Spleen (tissue), 11 donors: ENCODE results near the gene TOMM40L. TPM values are rescaled to one million over a fixed set of nuclear protein-coding genes. Genes with fewer than 3 reads are reported as not detected.

Experiments used
- DNase-seq: peaks from one replicate; pipeline ENCODE4 v3.0.0-alpha.2; 2020
- H3K27ac ChIP-seq, 8 donors: fragments of 200-600 bp; sonication (generic) in 7 of 8; 1 replicate in 4 of 8; 2 replicates in 4 of 8; pipeline versions ENCODE4 v1.5.0 to v1.8.0; 2016 to 2021; ENCODE audit warnings: inconsistent platforms in 4 of 8, mild to moderate bottlenecking in 4 of 8, moderate library complexity in 1 of 8
- H3K27me3 ChIP-seq, 7 donors: fragments of 200-600 bp; sonication (generic) in 6 of 7; replicated peaks in 1 of 7; 1 replicate in 4 of 7; 2 replicates in 3 of 7; pipeline versions ENCODE4 v1.5.0 to v1.8.0; 2016 to 2021; ENCODE audit warnings: inconsistent platforms in 3 of 7, mild to moderate bottlenecking in 1 of 7
- H3K36me3 ChIP-seq, 6 donors: fragments of 200-600 bp; sonication (generic) in 5 of 6; 1 replicate in 4 of 6; 2 replicates in 2 of 6; pipeline versions ENCODE4 v1.5.0 to v1.8.0; 2016 to 2021; ENCODE audit warnings: inconsistent platforms in 2 of 6
- H3K4me1 ChIP-seq, 6 donors: fragments of 200-600 bp; sonication (generic) in 5 of 6; 1 replicate in 3 of 6; 2 replicates in 3 of 6; pipeline versions ENCODE4 v1.5.0 to v1.8.0; 2016 to 2021; ENCODE audit warnings: inconsistent platforms in 3 of 6
- H3K4me3 ChIP-seq, 8 donors: fragments of 200-600 bp; sonication (generic) in 7 of 8; 1 replicate in 4 of 8; 2 replicates in 4 of 8; pipeline versions ENCODE4 v1.5.0 to v1.8.0; 2016 to 2021; ENCODE audit warnings: inconsistent platforms in 4 of 8, mild to moderate bottlenecking in 4 of 8, moderate library complexity in 2 of 8
- H3K9me3 ChIP-seq, 8 donors: fragments of 200-600 bp; sonication (generic) in 7 of 8; 1 replicate in 4 of 8; 2 replicates in 4 of 8; pipeline versions ENCODE4 v1.5.0 to v1.8.0; 2016 to 2021; ENCODE audit warnings: inconsistent platforms in 4 of 8
- CTCF ChIP-seq, 11 experiments: fragments of 200-600 bp in 7 of 11; fragments of 450-650 bp in 4 of 11; sonication (generic) in 4 of 11; IDR thresholded peaks in 8 of 11; conservative IDR thresholded peaks in 3 of 11; 1 replicate in 7 of 11; 2 replicates in 4 of 11; pipeline versions ENCODE4 v1.4.0 to v1.8.0; 2016 to 2021; ENCODE audit warnings: antibody characterized with exemption in 11 of 11, inconsistent platforms in 4 of 11, mild to moderate bottlenecking in 1 of 11
- POLR2A ChIP-seq, 3 donors: fragments of 450-650 bp; IDR thresholded peaks; one replicate each; pipeline ENCODE4 v1.5.1; 2017; ENCODE audit warnings: antibody characterized with exemption in 3 of 3, mild to moderate bottlenecking in 1 of 3
- POLR2AphosphoS5 ChIP-seq, 3 donors: sonication (generic); formaldehyde crosslinking; IDR thresholded peaks; one replicate each; pipeline ENCODE4 v1.5.1; 2017; ENCODE audit warnings: antibody characterized with exemption in 3 of 3
- whole genome bisulfite sequencing, 5 donors: extraction: QIAGEN DNeasy Blood & Tissue Kit in 3 of 5; methylation state at CpG; one replicate each; pipeline versions ENCODE4 v1.1.5 to v1.1.7; 2013 to 2018; 5-methylcytosine and 5-hydroxymethylcytosine counted together
- intact Hi-C: fragments of 100-400 bp; cut with DNase I; formaldehyde crosslinking; loops from one replicate; pipeline ENCODE4 v1.15.0; 2023; ENCODE audit warnings: low total_unique reads
- microRNA-seq, 3 donors: library from miRNA; unstranded; fragments of <30 nt; microRNA quantifications; one replicate each; pipeline versions ENCODE4 to v1.1.0, GENCODE V29; 2019 to 2020
- polyA plus RNA-seq, 3 donors: library from polyadenylated mRNA; stranded (reverse); fragments of 200-250 nt; gene quantifications; one replicate each; pipeline ENCODE4 v1.2.1, GENCODE V29; 2013
- total RNA-seq, 7 donors: library from RNA; depleted of rRNA in 3 of 7; stranded (reverse); fragments of >200 nt in 3 of 7; fragmentation: NEBNext Ultra II Directional in 4 of 7; extraction: Animal tissue kit (Norgen Biotek cat#: 25700) in 4 of 7; gene quantifications; one replicate each; pipeline versions ENCODE4 v1.1.0 to v1.2.1, GENCODE V29; 2016 to 2021
- donor health status: healthy with polysubstance abuse.
- donor health status: DM: no; HTN: no; CAD: no; lungs with moderate emphysema.
- donor health status: DM: no; HTN: no; CAD: no.
- donor health status: Bipolar disorder and iron deficiency.
- donor health status: healthy.
- donor health status: DM: no; HTN: no; CAD: no.
- donor health status: DM: yes; HTN: yes; CAD: no.

Gene TOMM40L
- total and polyA plus RNA-seq, 10 donors = 6.2 to 15.3 (median 9.5) TPM

- H3K9me3 ChIP-seq = no peaks in the 10 kb centered on the region
- no peak for DNase-seq
- intact Hi-C loops = no loop called here
Observed at GRCh38 chr1:161266836-161267235, 41.0 kb downstream of the TOMM40L start.

DNA sequence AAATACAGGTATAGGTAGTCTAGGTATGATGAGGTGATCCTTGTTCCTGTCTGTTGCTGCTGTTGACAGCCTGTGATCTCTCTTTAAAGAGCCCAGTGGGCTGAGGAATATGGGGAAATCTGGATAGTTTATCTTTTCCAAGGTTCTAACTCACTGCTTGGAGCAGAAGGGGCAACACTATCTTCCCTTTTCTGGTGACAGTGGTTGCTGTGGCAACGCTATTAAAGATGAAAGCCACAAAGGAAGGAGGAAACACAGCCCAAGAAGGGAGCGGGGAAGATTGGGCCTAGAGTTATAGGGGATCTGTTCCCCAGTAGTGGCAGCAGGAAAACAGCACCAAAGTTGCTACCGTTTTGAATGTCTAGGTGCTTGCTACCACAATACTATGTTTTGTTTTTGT lies 41.5 kb downstream of the TOMM40L start:
- no peak for DNase-seq
- no peak for TF ChIP-seq POLR2A (IDR thresholded peaks at IDR 0.05)
- no peak for TF ChIP-seq CTCF (IDR thresholded peaks at IDR 0.05 in 8 of 11, conservative IDR thresholded peaks at IDR 0.05 in 3 of 11)
- TF ChIP-seq POLR2AphosphoS5 (IDR thresholded peaks at IDR 0.05) = no peak
- peaks cover 0 to 26% (median 0%) of the 10 kb centered on the region in 7 donors for H3K27me3 ChIP-seq
- no peak overlapping the region for H3K4me3 ChIP-seq
- peaks cover 0 to 12% (median 0%) of the 10 kb centered on the region in 6 donors for H3K4me1 ChIP-seq
- no peak overlapping the region for H3K27ac ChIP-seq
- 17 to 36% (median 25%) methylated on average over 3 of the region's 3 CpGs for WGBS, 5 donors
- no peaks in the 10 kb centered on the region for H3K9me3 ChIP-seq
- intact Hi-C loops = no loop called here
- H3K36me3 ChIP-seq = no peaks in the 10 kb centered on the region

More at GRCh38 chr1:161266836-161267235, 41.0 kb downstream of the TOMM40L start:
- Histone ChIP-seq H3K4me3 (no peak overlapping the region), H3K4me1 (peaks cover 0 to 12% (median 0%) of the 10 kb centered on the region in 6 donors), H3K27me3 (peaks cover 0 to 26% (median 0%) of the 10 kb centered on the region in 7 donors), H3K27ac (no peak overlapping the region), H3K36me3 (no peaks in the 10 kb centered on the region)
- TF ChIP-seq POLR2AphosphoS5 (IDR thresholded peaks at IDR 0.05) = no peak
- no peak for TF ChIP-seq CTCF (IDR thresholded peaks at IDR 0.05 in 8 of 11, conservative IDR thresholded peaks at IDR 0.05 in 3 of 11)
- no peak for TF ChIP-seq POLR2A (IDR thresholded peaks at IDR 0.05)
- WGBS, 5 donors = 57 to 86% (median 79%) methylated on average over 2 of the region's 2 CpGs

DNA sequence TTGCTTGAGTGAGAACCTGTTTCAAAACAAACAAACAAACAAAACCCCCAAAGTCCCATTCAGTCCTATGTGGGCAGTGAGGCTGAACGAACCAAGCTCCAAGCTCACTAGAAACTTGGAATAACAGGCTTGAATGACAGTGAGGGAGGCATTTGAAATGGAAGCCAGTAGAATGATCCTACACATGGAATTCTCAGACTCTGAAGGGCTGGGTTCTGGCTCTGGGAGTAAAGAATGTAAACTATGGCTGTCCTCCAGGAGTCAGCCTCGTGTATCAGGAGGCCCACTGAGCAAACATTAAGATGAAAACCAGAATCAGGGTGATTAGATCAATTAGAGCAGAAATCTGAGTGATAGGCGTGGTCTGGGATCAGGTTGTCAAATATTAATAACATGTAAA lies 47.5 kb downstream of the TOMM40L start:
- 69 to 84% (median 78%) methylated on average over 3 of the region's 3 CpGs for WGBS, 5 donors
- intact Hi-C loops = no loop called here
- Histone ChIP-seq H3K4me3 (no peak overlapping the region), H3K36me3 (no peaks in the 10 kb centered on the region), H3K4me1 (no peaks in the 10 kb centered on the region), H3K27ac (no peak overlapping the region), H3K9me3 (no peaks in the 10 kb centered on the region), H3K27me3 (peaks cover 0 to 10% (median 0%) of the 10 kb centered on the region in 7 donors)
- no peak for TF ChIP-seq POLR2AphosphoS5 (IDR thresholded peaks at IDR 0.05)
- no peak for TF ChIP-seq CTCF (IDR thresholded peaks at IDR 0.05 in 8 of 11, conservative IDR thresholded peaks at IDR 0.05 in 3 of 11)
- TF ChIP-seq POLR2A (IDR thresholded peaks at IDR 0.05) = no peak
- no peak for DNase-seq

GRCh38 chr1:161274874-161275273 lies 49.0 kb downstream of the TOMM40L start:
- intact Hi-C loops = no loop called here

More at GRCh38 chr1:161274874-161275273, 49.0 kb downstream of the TOMM40L start:
- 68 to 82% (median 73%) methylated on average over 3 of the region's 3 CpGs for WGBS, 5 donors
- peaks cover 0 to 10% (median 0%) of the 10 kb centered on the region in 7 donors for H3K27me3 ChIP-seq
- no peaks in the 10 kb centered on the region for H3K4me1 ChIP-seq
- H3K9me3 ChIP-seq = no peaks in the 10 kb centered on the region
- H3K4me3 ChIP-seq = no peak overlapping the region
- TF ChIP-seq CTCF (IDR thresholded peaks at IDR 0.05 in 8 of 11, conservative IDR thresholded peaks at IDR 0.05 in 3 of 11) (no peak), POLR2AphosphoS5 (IDR thresholded peaks at IDR 0.05) (no peak), POLR2A (IDR thresholded peaks at IDR 0.05) (no peak)
- no peak overlapping the region for H3K27ac ChIP-seq
- H3K36me3 ChIP-seq = peaks cover 0 to 4% (median 0%) of the 10 kb centered on the region in 6 donors
- no peak for DNase-seq

Small RNAs within 50 kb of the gene (microRNA-seq; reads per million reads assigned to microRNA genes)
- 0.57 to 2.5 (median 1.4) reads per million in 3 donors for gene MIR5187

Other genes starting within 250 kb of the TOMM40L start
- gene F11R, start 204.9 kb upstream of the TOMM40L start, total RNA-seq = 10 to 100 TPM; 46.7 to 77.2 (median 56.8) TPM
- gene F11R, start 204.9 kb upstream of the TOMM40L start, polyA plus RNA-seq = 10 to 100 TPM in 1 of 3 donors, 1 to 10 TPM in 2; 6.4 to 16.5 (median 8.4) TPM
- 10 to 100 TPM; 24.3 to 31.9 (median 29.7) TPM for gene TSTD1, start 187.1 kb upstream of the TOMM40L start, total RNA-seq
- 100 to 1,000 TPM in 1 of 3 donors, 10 to 100 TPM in 2; 87.6 to 141 (median 94.2) TPM for gene TSTD1, start 187.1 kb upstream of the TOMM40L start, polyA plus RNA-seq
- gene USF1, start 180.1 kb upstream of the TOMM40L start, total RNA-seq = 100 to 1,000 TPM; 113 to 158 (median 123) TPM
- 100 to 1,000 TPM; 132 to 339 (median 228) TPM for gene USF1, start 180.1 kb upstream of the TOMM40L start, polyA plus RNA-seq
- 100 to 1,000 TPM; 103 to 145 (median 129) TPM for gene ARHGAP30, start 156.2 kb upstream of the TOMM40L start, total RNA-seq
- 10 to 100 TPM; 28.8 to 81.5 (median 31.1) TPM for gene ARHGAP30, start 156.2 kb upstream of the TOMM40L start, polyA plus RNA-seq
- gene NECTIN4, start 136.5 kb upstream of the TOMM40L start, total RNA-seq = not detected
- gene NECTIN4, start 136.5 kb upstream of the TOMM40L start, polyA plus RNA-seq = under 1 TPM; 0.03 to 0.06 (median 0.04) TPM
- gene KLHDC9, start 127.7 kb upstream of the TOMM40L start, total RNA-seq = 1 to 10 TPM; 1.1 to 2.1 (median 1.3) TPM
- 1 to 10 TPM; 1.9 to 3.9 (median 3.2) TPM for gene KLHDC9, start 127.7 kb upstream of the TOMM40L start, polyA plus RNA-seq
- 10 to 100 TPM; 14.9 to 49.4 (median 38.5) TPM for gene PFDN2, start 108.0 kb upstream of the TOMM40L start, total RNA-seq
- 100 to 1,000 TPM; 122 to 140 (median 133) TPM for gene PFDN2, start 108.0 kb upstream of the TOMM40L start, polyA plus RNA-seq
- 10 to 100 TPM; 29.4 to 48.2 (median 43.6) TPM for gene NIT1, start 108.0 kb upstream of the TOMM40L start, total RNA-seq
- gene NIT1, start 108.0 kb upstream of the TOMM40L start, polyA plus RNA-seq = 10 to 100 TPM; 27.7 to 36.9 (median 31.5) TPM
- 10 to 100 TPM; 28.7 to 49.1 (median 38.2) TPM for gene DEDD, start 93.4 kb upstream of the TOMM40L start, total RNA-seq
- gene DEDD, start 93.4 kb upstream of the TOMM40L start, polyA plus RNA-seq = 10 to 100 TPM; 15.9 to 18.5 (median 17.7) TPM
- 10 to 100 TPM; 62.8 to 76.3 (median 71.2) TPM for gene UFC1, start 72.1 kb upstream of the TOMM40L start, total RNA-seq
- gene UFC1, start 72.1 kb upstream of the TOMM40L start, polyA plus RNA-seq = 100 to 1,000 TPM; 114 to 130 (median 119) TPM
- gene USP21, start 66.6 kb upstream of the TOMM40L start, total RNA-seq = 10 to 100 TPM; 25.3 to 33.0 (median 29.4) TPM
- gene USP21, start 66.6 kb upstream of the TOMM40L start, polyA plus RNA-seq = 10 to 100 TPM; 17.9 to 26.1 (median 24.4) TPM
- 10 to 100 TPM; 25.5 to 41.3 (median 35.6) TPM for gene PPOX, start 59.6 kb upstream of the TOMM40L start, total RNA-seq
- 10 to 100 TPM; 33.5 to 74.7 (median 44.5) TPM for gene PPOX, start 59.6 kb upstream of the TOMM40L start, polyA plus RNA-seq
- 10 to 100 TPM; 29.2 to 52.8 (median 35.6) TPM for gene B4GALT3, start 48.6 kb upstream of the TOMM40L start, total RNA-seq
- 10 to 100 TPM; 21.0 to 41.3 (median 31.8) TPM for gene B4GALT3, start 48.6 kb upstream of the TOMM40L start, polyA plus RNA-seq
- gene ADAMTS4, start 27.0 kb upstream of the TOMM40L start, total RNA-seq = 10 to 100 TPM in 4 of 7 donors, 1 to 10 TPM in 3; 1.1 to 37.8 (median 11.0) TPM
- 1 to 10 TPM in 1 of 3 donors, under 1 TPM in 2; 0.26 to 1.2 (median 0.91) TPM for gene ADAMTS4, start 27.0 kb upstream of the TOMM40L start, polyA plus RNA-seq
- 100 to 1,000 TPM in 1 of 7 donors, 10 to 100 TPM in 6; 76.5 to 110 (median 88.0) TPM for gene NDUFS2, start 23.7 kb upstream of the TOMM40L start, total RNA-seq
- 10 to 100 TPM; 27.0 to 44.7 (median 34.1) TPM for gene NDUFS2, start 23.7 kb upstream of the TOMM40L start, polyA plus RNA-seq
- gene FCER1G, start 10.8 kb upstream of the TOMM40L start, total RNA-seq = 100 to 1,000 TPM; 167 to 402 (median 268) TPM
- 100 to 1,000 TPM; 148 to 236 (median 202) TPM for gene FCER1G, start 10.8 kb upstream of the TOMM40L start, polyA plus RNA-seq
- not detected for gene APOA2, start 2.4 kb upstream of the TOMM40L start, total RNA-seq
- gene APOA2, start 2.4 kb upstream of the TOMM40L start, polyA plus RNA-seq = under 1 TPM in 1 of 3 donors, not detected in 2; 0.29 TPM
- not detected for gene NR1I3, start 12.1 kb downstream of the TOMM40L start, total RNA-seq
- gene NR1I3, start 12.1 kb downstream of the TOMM40L start, polyA plus RNA-seq = under 1 TPM in 2 of 3 donors, not detected in 1; 0.06 to 0.11 TPM
- gene PCP4L1, start 32.7 kb downstream of the TOMM40L start, total RNA-seq = under 1 TPM in 2 of 7 donors, not detected in 5; 0.20 to 0.26 TPM
- gene PCP4L1, start 32.7 kb downstream of the TOMM40L start, polyA plus RNA-seq = under 1 TPM in 2 of 3 donors, not detected in 1; 0.19 to 0.20 TPM
- 10 to 100 TPM in 1 of 7 donors, 1 to 10 TPM in 6; 3.9 to 11.9 (median 7.1) TPM for gene MPZ, start 83.9 kb downstream of the TOMM40L start, total RNA-seq
- 1 to 10 TPM; 1.5 to 9.4 (median 2.1) TPM for gene MPZ, start 83.9 kb downstream of the TOMM40L start, polyA plus RNA-seq
- 100 to 1,000 TPM in 6 of 7 donors, 10 to 100 TPM in 1; 95.6 to 170 (median 147) TPM for gene SDHC, start 88.3 kb downstream of the TOMM40L start, total RNA-seq
- 100 to 1,000 TPM in 1 of 3 donors, 10 to 100 TPM in 2; 57.0 to 131 (median 87.9) TPM for gene SDHC, start 88.3 kb downstream of the TOMM40L start, polyA plus RNA-seq
- gene CFAP126, start 141.8 kb downstream of the TOMM40L start, total RNA-seq = not detected
- gene CFAP126, start 141.8 kb downstream of the TOMM40L start, polyA plus RNA-seq = not detected